Right ventricle myocardium inferior (tissue), 1 donor: ENCODE data around the gene VPS26B. TPM values are rescaled to one million over a fixed set of nuclear protein-coding genes. Genes with fewer than 3 reads are reported as not detected.
"Not testable (repeated sequence)": the region's sequence is repeated elsewhere in the genome, so short reads cannot be mapped to it uniquely, and the experiment has no call there.

Experiments used
- ATAC-seq: fragments of 200-7000 bp; cut with Tn5 transposase; one replicate; pipeline ENCODE4 v1.9.1; 2020; ENCODE audit warnings: mild to moderate bottlenecking, moderate library complexity
- DNase-seq: peaks from one replicate; pipeline ENCODE4 v3.0.0; 2021; ENCODE audit errors: missing footprints
- intact Hi-C: fragments of 100-400 bp; cut with DNase I; formaldehyde crosslinking; loops from one replicate; pipeline ENCODE4 v1.11.0; 2022
- long read RNA-seq: library from polyadenylated mRNA; unstranded; transcript quantifications from one replicate; pipeline ENCODE4 v2.0.0, GENCODE V29; 2021
- total RNA-seq: library from RNA; stranded (reverse); fragmentation: NEBNext Ultra II Directional; extraction: Animal tissue kit (Norgen Biotek cat#: 25700); gene quantifications from one replicate; pipeline ENCODE4 v1.2.1, GENCODE V29; 2021
- donor health status: DM: no; HTN: yes; CAD: no; lungs with severe emphysema.

Gene VPS26B
- 39.5 TPM for total RNA-seq
- long read RNA-seq, transcript VPS26B-201 (6 exons, 3,691 nt), result major isoform, 132 of 143 reads
- long read RNA-seq, partial matches to known transcripts, result 6 of 143 reads
- long read RNA-seq, other reads (novel, unspliced or antisense), result 4 of 143 reads

GRCh38 chr11:134223836-134224709, at the start of gene VPS26B, which contains the start of gene NCAPD3:
Gene VPS26B, plus strand, starts transcription at chr11:134224671. Its CDS starts 452 bp downstream, at chr11:134225123.
Gene NCAPD3, minus strand, starts transcription at chr11:134223967. Its CDS starts 41 bp downstream, at chr11:134223926.
- peak; percentile 95 for ATAC-seq

GRCh38 chr11:134176284-134176683, 48.2 kb upstream of the VPS26B start:
- DNase-seq (no peak), ATAC-seq (no peak)
- intact Hi-C loops, result no loop called here

More at GRCh38 chr11:134223836-134224709, at the start of gene VPS26B, which contains the start of gene NCAPD3:
- peak; percentile 99 for DNase-seq
- intact Hi-C loops, result loop anchor here (1.0 to 10.0 kb wide), 3 partner anchors 29 to 269 kb away; partner anchors contain the start of genes ACAD8, IGSF9B and THYN1

GRCh38 chr11:134178032-134178674, 46.3 kb upstream of the VPS26B start:
- intact Hi-C loops, result no loop called here
- DNase-seq (no peak), ATAC-seq (no peak)

GRCh38 chr11:134181707-134182106, 42.8 kb upstream of the VPS26B start:
- DNase-seq, result no peak
- ATAC-seq, result no peak
- intact Hi-C loops, result no loop called here

- intact Hi-C loops, DNase-seq, ATAC-seq: not testable (repeated sequence)
Observed at GRCh38 chr11:134188092-134188491, 36.4 kb upstream of the VPS26B start.

- DNase-seq, result no peak
- intact Hi-C loops, result no loop called here
- no peak for ATAC-seq
Observed at GRCh38 chr11:134196756-134197155, 27.7 kb upstream of the VPS26B start.

GRCh38 chr11:134199531-134199930, 24.9 kb upstream of the VPS26B start:
- no peak for ATAC-seq
- DNase-seq, result no peak
- intact Hi-C loops, result no loop called here

- ATAC-seq, result no peak
- intact Hi-C loops, result no loop called here
Observed at GRCh38 chr11:134200688-134201087, 23.8 kb upstream of the VPS26B start.

GRCh38 chr11:134202661-134203060, 21.8 kb upstream of the VPS26B start:
- ATAC-seq, result no peak
- DNase-seq, result no peak
- intact Hi-C loops, result no loop called here

More at GRCh38 chr11:134200688-134201087, 23.8 kb upstream of the VPS26B start:
- DNase-seq, result no peak

- DNase-seq, result no peak
- intact Hi-C loops, result no loop called here
- ATAC-seq, result no peak
Observed at GRCh38 chr11:134205729-134206128, 18.7 kb upstream of the VPS26B start.

GRCh38 chr11:134206185-134206584, 18.3 kb upstream of the VPS26B start:
- ATAC-seq (no peak), DNase-seq (no peak)
- intact Hi-C loops, result no loop called here

- DNase-seq (no peak), ATAC-seq (no peak)
- intact Hi-C loops, result no loop called here
Observed at GRCh38 chr11:134207538-134208239, 16.8 kb upstream of the VPS26B start.

- DNase-seq (no peak), ATAC-seq (no peak)
- intact Hi-C loops, result no loop called here
Observed at GRCh38 chr11:134215836-134216235, 8.6 kb upstream of the VPS26B start.

GRCh38 chr11:134216816-134217215, 7.7 kb upstream of the VPS26B start:
- ATAC-seq (no peak), DNase-seq (no peak)
- intact Hi-C loops, result no loop called here

- intact Hi-C loops, result loop anchor here (10.0 kb wide), 2 partner anchors 178 to 268 kb away; partner anchors contain the start of gene IGSF9B
- no peak for DNase-seq
Observed at GRCh38 chr11:134223121-134223520, 1.4 kb upstream of the VPS26B start.

GRCh38 chr11:134224710-134225664, 516 bp downstream of the VPS26B start:
- ATAC-seq, result peak; percentile 35
- DNase-seq, result peak; percentile 78
- intact Hi-C loops, result loop anchor here (1.0 to 10.0 kb wide), 3 partner anchors 28 to 270 kb away; partner anchors contain the start of genes ACAD8, IGSF9B and THYN1

More at GRCh38 chr11:134223121-134223520, 1.4 kb upstream of the VPS26B start:
- no peak for ATAC-seq

- ATAC-seq (no peak), DNase-seq (no peak)
- intact Hi-C loops, result loop anchor here (10.0 kb wide), 2 partner anchors 182 to 272 kb away; partner anchors contain the start of gene IGSF9B
Observed at GRCh38 chr11:134226806-134227325, 2.4 kb downstream of the VPS26B start.
